C1 segment of cervical spinal cord (tissue), 14 donors: ENCODE results near the gene MAST4.

Experiments
- DNase-seq, 14 donors: peaks; one replicate each; lab custom pipeline; 2025; lab: John Stamatoyannopoulos, UW

Gene MAST4

GRCh38 chr5:66595756-66596635 lies at the start of gene MAST4:
Gene MAST4 (plus strand): TSS chr5:66596393. CDS start chr5:66596656, 263 bp downstream.
- peak; percentile 2 to 64 (median 28) for DNase-seq

- DNase-seq: no peak
These were observed 49.7 kb upstream of the MAST4 start for GRCh38 chr5:66546541-66546940.

GRCh38 chr5:66551338-66551737 lies 44.9 kb upstream of the MAST4 start:
- no peak for DNase-seq

DNA sequence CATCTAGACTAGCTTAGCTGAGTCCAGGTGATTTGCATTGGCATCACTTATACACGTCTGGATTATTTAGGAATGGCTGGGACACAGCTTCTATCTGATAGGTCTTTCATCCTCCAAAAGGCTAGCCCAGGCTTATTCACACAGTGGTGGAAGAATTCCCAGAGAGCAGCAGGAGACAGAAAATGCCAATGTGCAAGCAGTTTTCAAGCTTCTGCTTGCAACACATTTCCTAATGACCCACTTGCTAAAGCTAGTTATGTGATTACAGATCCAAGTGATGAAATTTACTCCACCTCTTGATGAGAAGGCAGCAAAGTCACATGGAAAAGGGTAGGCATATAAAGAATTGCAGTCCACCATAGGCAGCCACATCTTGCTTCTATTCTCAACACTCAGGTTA lies 44.2 kb upstream of the MAST4 start:
- no peak for DNase-seq

DNA sequence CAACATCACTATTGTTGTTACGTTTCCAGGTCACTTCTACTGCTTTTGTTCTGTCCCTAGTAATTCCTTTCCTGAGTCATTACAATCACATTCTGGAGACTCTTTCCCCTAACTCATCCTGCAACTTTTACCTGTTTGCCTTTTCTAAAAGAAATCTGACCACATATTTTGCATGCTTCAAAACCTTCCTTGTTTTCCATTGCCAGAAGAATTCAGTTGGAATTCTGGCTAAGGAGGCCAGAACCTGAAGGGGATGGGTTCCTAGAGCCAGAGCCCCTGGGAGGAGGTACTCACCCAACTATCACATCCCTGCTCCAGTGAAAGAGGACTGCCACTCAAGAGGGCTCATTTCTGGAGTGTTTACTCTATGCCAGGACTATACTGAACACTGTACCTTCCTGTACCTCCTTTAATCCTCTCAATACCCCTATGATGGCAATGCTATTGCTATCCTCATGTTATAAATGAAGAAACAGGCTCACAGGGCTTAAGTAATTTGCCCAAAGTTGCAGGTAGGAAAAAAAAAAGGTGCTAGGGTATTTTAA lies 42.8 kb upstream of the MAST4 start:
- no peak for DNase-seq

GRCh38 chr5:66553916-66554575 lies 42.1 kb upstream of the MAST4 start:
- DNase-seq: no peak

DNA sequence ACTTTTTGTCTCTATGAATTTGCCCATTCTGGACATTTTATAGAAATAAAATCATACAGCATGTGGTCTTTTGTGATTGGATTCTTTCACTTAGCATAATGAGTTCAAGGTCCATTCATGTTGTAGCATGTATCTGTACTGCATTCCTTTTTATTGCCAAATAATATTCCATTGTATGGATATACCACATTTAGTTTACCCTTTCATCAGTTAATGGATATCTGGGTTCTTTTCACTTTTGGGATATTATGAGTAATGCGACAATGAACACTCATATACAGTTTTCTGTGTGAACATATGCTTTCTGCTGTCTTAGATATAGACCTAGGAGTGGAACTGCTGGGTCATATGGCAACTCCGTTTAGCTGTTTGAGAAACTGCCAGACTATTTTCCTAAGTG lies 41.3 kb upstream of the MAST4 start:
- no peak for DNase-seq

- no peak for DNase-seq
These were observed 37.6 kb upstream of the MAST4 start for GRCh38 chr5:66558560-66558959.

DNA sequence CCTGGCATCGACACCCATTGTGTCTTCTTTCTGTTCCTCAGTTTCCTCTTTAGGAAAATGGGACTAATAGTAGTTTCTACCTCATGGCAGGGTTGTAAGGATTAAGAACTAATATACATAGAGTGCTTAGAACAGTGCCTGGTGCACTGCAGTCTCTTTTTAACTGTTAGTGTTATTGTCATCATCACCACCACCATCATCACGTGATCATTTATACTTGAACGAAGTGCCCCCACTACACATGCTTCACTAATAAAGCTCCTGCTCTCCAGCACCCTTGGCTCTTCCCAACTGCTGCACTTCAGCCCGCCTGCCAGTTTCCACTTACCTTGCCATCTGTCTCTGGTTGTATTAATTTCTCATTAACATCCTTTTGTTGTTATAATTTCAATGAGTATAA lies 35.8 kb upstream of the MAST4 start:
- DNase-seq: no peak

GRCh38 chr5:66561256-66561990 lies 34.8 kb upstream of the MAST4 start:
- DNase-seq: no peak

- DNase-seq: no peak
These were observed 30.3 kb upstream of the MAST4 start for GRCh38 chr5:66565878-66566277.

GRCh38 chr5:66567474-66567873 lies 28.7 kb upstream of the MAST4 start:
- no peak for DNase-seq

GRCh38 chr5:66570201-66570600 lies 26.0 kb upstream of the MAST4 start:
- DNase-seq: no peak

DNA sequence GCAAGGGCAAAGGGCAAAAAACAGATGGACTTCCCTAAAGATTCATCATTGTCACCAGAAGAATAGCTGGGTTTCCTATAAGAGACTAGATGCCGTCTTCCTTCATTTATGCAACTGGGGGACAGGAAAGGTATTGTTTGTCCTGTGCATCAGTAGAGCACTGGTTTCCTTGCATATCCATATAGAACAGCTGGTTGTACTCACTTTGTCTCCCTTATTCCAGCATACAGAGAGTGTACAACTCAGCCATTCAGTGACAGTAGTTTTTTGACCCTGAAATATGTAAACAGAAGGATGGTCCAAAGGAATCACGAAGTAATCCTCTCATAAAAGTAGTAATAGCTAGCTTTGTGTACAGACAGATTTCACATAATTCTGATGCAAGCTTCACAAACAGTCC lies 22.5 kb upstream of the MAST4 start:
- DNase-seq: no peak

- DNase-seq: no peak
These were observed 13.6 kb upstream of the MAST4 start for GRCh38 chr5:66582499-66583165.

DNA sequence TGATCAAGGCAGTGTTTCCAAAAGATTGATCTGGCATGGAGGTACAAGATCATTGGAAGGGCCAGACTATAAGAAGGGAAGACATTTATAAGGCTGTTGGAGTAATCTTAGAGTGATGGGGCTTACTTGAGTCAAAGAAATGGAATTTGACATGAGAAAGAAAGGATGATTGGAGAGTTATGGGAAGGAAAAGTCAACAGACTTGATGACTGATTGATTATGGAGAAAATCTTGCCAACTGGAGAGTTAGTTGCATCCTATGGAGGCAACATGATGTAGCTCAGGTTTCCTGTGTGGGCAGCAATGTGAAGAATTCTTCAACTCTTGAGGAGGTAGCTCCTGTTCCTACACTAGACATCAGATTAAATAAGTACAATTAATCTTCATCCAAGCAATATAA lies 10.9 kb upstream of the MAST4 start:
- DNase-seq: no peak

DNA sequence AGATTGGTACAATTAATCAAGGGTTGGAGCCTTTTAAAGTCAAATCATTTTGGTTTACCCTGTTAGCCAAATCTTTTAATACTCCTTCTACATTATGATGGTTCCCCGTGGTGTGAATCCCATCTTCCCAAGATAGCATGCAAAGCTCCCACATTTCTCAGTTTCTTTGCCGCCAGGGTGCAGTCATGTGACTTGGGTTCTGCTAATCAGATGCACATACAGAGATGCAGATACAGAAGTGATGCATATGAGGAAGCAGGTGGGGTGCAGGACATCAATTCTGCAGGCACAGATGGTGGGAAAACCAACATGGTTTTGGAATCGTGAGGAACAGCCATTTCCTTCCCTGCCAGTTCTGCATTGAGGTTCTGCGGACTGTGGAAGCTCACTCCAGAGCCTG lies 8.4 kb upstream of the MAST4 start:
- no peak for DNase-seq

DNA sequence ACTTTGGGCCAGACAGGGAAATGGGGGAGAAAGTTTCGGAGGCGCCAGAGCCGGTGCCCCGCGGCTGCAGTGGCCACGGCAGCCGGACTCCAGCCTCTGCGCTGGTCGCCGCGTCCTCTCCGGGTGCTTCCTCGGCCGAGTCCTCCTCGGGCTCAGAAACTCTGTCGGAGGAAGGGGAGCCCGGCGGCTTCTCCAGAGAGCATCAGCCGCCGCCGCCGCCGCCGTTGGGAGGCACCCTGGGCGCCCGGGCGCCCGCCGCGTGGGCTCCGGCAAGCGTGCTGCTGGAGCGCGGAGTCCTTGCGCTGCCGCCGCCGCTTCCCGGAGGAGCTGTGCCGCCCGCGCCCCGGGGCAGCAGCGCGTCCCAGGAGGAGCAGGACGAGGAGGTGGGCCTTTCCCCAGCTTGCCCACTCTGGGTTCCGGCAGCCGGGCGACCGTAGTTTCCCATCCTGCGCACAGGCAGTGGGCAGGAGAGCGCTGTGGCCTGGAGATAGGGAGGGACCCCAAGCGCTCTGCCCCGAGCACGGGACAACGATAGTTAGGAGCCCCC lies 516 bp downstream of the MAST4 start:
- DNase-seq: peak in 1 of 14 donors; percentile 16

- DNase-seq: peak in 2 of 14 donors; percentile 1 to 2
These were observed 1.1 kb downstream of the MAST4 start for GRCh38 chr5:66597183-66597757.

GRCh38 chr5:66602621-66603020 lies 6.4 kb downstream of the MAST4 start:
- DNase-seq: no peak

GRCh38 chr5:66603164-66603563 lies 7.0 kb downstream of the MAST4 start:
- no peak for DNase-seq
